HepG2 (cell line): Measurements from ENCODE around the gene SPAG9. TPM values are rescaled to one million over a fixed set of nuclear protein-coding genes. Genes with fewer than 3 reads are reported as not detected.

Experiments
- ADNP ChIP-seq: sonication (generic); formaldehyde crosslinking; IDR thresholded peaks from 2 replicates; pipeline ENCODE4 v1.4.0; 2020; ENCODE audit warnings: missing genetic modification reagents
- ARNT2 ChIP-seq: sonication (generic); formaldehyde crosslinking; IDR thresholded peaks from 2 replicates; pipeline ENCODE4 v1.8.0; 2022; ENCODE audit warnings: mild to moderate bottlenecking, low read depth, missing genetic modification reagents, moderate library complexity
- JUNB ChIP-seq: sonication (generic); formaldehyde crosslinking; IDR thresholded peaks from 2 replicates; pipeline ENCODE4 v1.8.0; 2022; ENCODE audit warnings: missing genetic modification reagents, mild to moderate bottlenecking, borderline replicate concordance
- KLF11 ChIP-seq: IDR thresholded peaks from 2 replicates; pipeline ENCODE4 v1.6.1; 2016; ENCODE audit warnings: missing compliant biosample characterization
- LCORL ChIP-seq, 2 experiments: fragments of 450-650 bp in 1 of 2; sonication (generic) in 1 of 2; formaldehyde crosslinking in 1 of 2; IDR thresholded peaks; 2 replicates each; pipeline versions ENCODE4 v1.5.0 to v1.6.1; 2017 to 2020; ENCODE audit warnings: antibody characterized with exemption in 1 of 2, missing genetic modification reagents in 1 of 2
- MAFF ChIP-seq: IDR thresholded peaks from 2 replicates; pipeline ENCODE4 v1.6.1; 2011; ENCODE audit warnings: low read depth, low read length, improper control_type of control experiment
- NR2F1 ChIP-seq, 2 experiments: fragments of 450-650 bp in 1 of 2; formaldehyde crosslinking in 1 of 2; IDR thresholded peaks; 2 replicates each; pipeline versions ENCODE4 v1.5.0 to v1.6.1; 2016 to 2020; ENCODE audit warnings: mild to moderate bottlenecking in 1 of 2, missing compliant biosample characterization in 1 of 2, missing genetic modification reagents in 1 of 2, moderate library complexity in 1 of 2
- RELA ChIP-seq: sonication (generic); formaldehyde crosslinking; IDR thresholded peaks from 2 replicates; pipeline ENCODE4 v1.4.0; 2020; ENCODE audit warnings: missing genetic modification reagents
- RFX3 ChIP-seq: IDR thresholded peaks from 2 replicates; pipeline ENCODE4 v1.6.1; 2016; ENCODE audit warnings: missing biosample characterization, missing genetic modification reagents
- SOX13 ChIP-seq, 3 experiments: fragments of 450-650 bp in 1 of 3; sonication (generic) in 1 of 3; formaldehyde crosslinking in 1 of 3; IDR thresholded peaks in 2 of 3; conservative IDR thresholded peaks in 1 of 3; 2 replicates each; pipeline versions ENCODE4 v1.5.0 to v1.6.1; 2016 to 2020; ENCODE audit warnings: antibody characterized with exemption in 1 of 3, mild to moderate bottlenecking in 1 of 3, missing compliant biosample characterization in 1 of 3, missing genetic modification reagents in 1 of 3, moderate library complexity in 1 of 3
- STAG1 ChIP-seq: sonication (generic); formaldehyde crosslinking; IDR thresholded peaks from 2 replicates; pipeline ENCODE4 v1.4.0; 2020; ENCODE audit warnings: missing genetic modification reagents
- TBL1XR1 ChIP-seq: fragments of 150-350 bp; IDR thresholded peaks from 2 replicates; pipeline ENCODE4 v1.6.1; 2014; ENCODE audit warnings: borderline replicate concordance, low read length; ENCODE audit not compliant: partially characterized antibody
- TFAP4 ChIP-seq: sonication (generic); IDR thresholded peaks from 2 replicates; pipeline ENCODE4 v1.6.1; 2016; ENCODE audit warnings: low read depth, borderline replicate concordance
- TGIF2 ChIP-seq: IDR thresholded peaks from 2 replicates; pipeline ENCODE4 v1.6.1; 2016; ENCODE audit warnings: control low read depth, missing compliant biosample characterization
- YEATS2 ChIP-seq: sonication (generic); formaldehyde crosslinking; IDR thresholded peaks from 2 replicates; pipeline ENCODE4 v1.4.0; 2020; ENCODE audit warnings: missing genetic modification reagents, borderline replicate concordance
- ZBTB3 ChIP-seq: sonication (generic); formaldehyde crosslinking; IDR thresholded peaks from 2 replicates; pipeline ENCODE4 v1.4.0; 2020; ENCODE audit warnings: low read depth, mild to moderate bottlenecking, moderate library complexity, missing genetic modification reagents, borderline replicate concordance
- ZNF124 ChIP-seq: sonication (generic); formaldehyde crosslinking; IDR thresholded peaks from 2 replicates; pipeline ENCODE4 v1.4.0; 2020; ENCODE audit warnings: missing genetic modification reagents
- ZNF382 ChIP-seq: sonication (generic); formaldehyde crosslinking; IDR thresholded peaks from 2 replicates; pipeline ENCODE4 v1.5.0; 2020; ENCODE audit warnings: missing genetic modification reagents, mild to moderate bottlenecking, borderline replicate concordance
- ZNF678 ChIP-seq: sonication (generic); formaldehyde crosslinking; IDR thresholded peaks from 2 replicates; pipeline ENCODE4 v1.4.0; 2020; ENCODE audit warnings: mild to moderate bottlenecking, missing genetic modification reagents
- ZNF737 ChIP-seq: sonication (generic); formaldehyde crosslinking; IDR thresholded peaks from 2 replicates; pipeline ENCODE4 v1.5.0; 2020; ENCODE audit warnings: missing genetic modification reagents, mild to moderate bottlenecking, borderline replicate concordance
- ZNF746 ChIP-seq: sonication (generic); formaldehyde crosslinking; IDR thresholded peaks from 2 replicates; pipeline ENCODE4 v1.8.0; 2022; ENCODE audit warnings: mild to moderate bottlenecking, missing genetic modification reagents
- ZNF839 ChIP-seq: sonication (generic); formaldehyde crosslinking; IDR thresholded peaks from 2 replicates; pipeline ENCODE4 v1.4.0; 2020; ENCODE audit warnings: missing genetic modification reagents, mild to moderate bottlenecking, borderline replicate concordance
- polyA plus RNA-seq, 8 experiments: library from polyadenylated mRNA; depleted of rRNA in 3 of 8; stranded (reverse) in 7 of 8; unstranded in 1 of 8; fragments of >200 nt; fragmentation: Illumina TruSeq in 4 of 8; extraction: Trizol in 4 of 8; gene quantifications; 2 replicates each; pipeline versions ENCODE4 v1.2.1 to v1.2.3, GENCODE V29; 2011 to 2016; ENCODE audit warnings: low read depth in 4 of 8, missing spikeins in 1 of 8, mixed read lengths in 1 of 8; ENCODE audit not compliant: insufficient read depth in 1 of 8
- total RNA-seq, 5 experiments: library from RNA; depleted of rRNA; stranded (reverse); fragments of >200 nt; fragmentation: Illumina TruSeq; extraction: Trizol; gene quantifications; 2 replicates each; pipeline ENCODE4 v1.2.3, GENCODE V29; 2016; ENCODE audit warnings: low read depth in 1 of 5
- TF ChIP-seq, protein P1 (sequence below): fragments of 450-650 bp; IDR thresholded peaks from 2 replicates; pipeline ENCODE4 v1.6.1; 2016
- TF ChIP-seq, protein P2 (sequence below): sonication (generic); formaldehyde crosslinking; IDR thresholded peaks from 2 replicates; pipeline ENCODE4 v1.4.0; 2020; ENCODE audit warnings: missing genetic modification reagents

The SPAG9 gene
- total and polyA plus RNA-seq, 2 of the 13 experiments (the other 11 are each of a cell fraction or from before 2014, with no cell fraction given): 43.2 to 78.6 TPM

DNA sequence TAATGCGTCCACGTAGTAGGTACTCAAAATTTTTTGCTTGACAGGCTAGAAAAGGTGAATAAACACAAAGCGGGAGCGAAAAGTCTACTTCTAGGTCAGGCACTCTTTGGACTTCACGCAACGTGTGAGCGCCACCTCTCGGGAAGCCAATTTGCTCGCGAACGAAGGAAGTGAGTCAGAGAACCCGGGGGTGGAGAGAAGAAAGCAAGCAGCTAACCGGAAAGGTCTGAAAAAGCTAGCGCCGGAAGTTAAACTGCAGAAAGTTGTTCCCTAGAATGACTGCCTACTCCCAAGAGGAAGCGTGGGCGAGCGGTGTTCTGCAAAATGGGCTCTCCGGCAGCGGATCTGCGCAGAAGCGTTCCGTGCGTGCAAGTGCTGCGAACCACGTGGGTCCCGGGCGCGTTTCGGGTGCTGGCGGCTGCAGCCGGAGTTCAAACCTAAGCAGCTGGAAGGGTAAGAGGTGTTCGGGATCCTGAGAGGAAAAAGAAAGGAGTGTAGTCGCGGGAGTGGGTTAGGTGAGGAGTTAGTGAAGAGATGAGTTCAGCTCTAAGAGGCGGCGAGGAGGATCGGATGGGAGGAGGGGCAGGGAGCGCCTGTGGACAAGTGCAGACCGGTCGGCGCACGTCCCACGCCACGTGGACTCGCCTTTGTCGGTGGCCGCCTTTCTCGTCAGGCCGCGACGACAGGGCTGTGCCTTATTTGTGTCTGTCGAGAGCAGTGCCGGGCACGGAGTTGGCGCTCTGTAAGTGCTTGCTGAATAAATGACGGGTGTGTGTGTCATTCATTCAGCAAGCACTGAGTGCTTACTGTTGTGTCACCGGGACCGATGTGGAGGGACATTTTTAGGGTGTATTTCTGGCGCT lies 32.8 kb upstream of the SPAG9 start, which contains the start of gene NME1 (continued):
- TF ChIP-seq, protein P1, sequence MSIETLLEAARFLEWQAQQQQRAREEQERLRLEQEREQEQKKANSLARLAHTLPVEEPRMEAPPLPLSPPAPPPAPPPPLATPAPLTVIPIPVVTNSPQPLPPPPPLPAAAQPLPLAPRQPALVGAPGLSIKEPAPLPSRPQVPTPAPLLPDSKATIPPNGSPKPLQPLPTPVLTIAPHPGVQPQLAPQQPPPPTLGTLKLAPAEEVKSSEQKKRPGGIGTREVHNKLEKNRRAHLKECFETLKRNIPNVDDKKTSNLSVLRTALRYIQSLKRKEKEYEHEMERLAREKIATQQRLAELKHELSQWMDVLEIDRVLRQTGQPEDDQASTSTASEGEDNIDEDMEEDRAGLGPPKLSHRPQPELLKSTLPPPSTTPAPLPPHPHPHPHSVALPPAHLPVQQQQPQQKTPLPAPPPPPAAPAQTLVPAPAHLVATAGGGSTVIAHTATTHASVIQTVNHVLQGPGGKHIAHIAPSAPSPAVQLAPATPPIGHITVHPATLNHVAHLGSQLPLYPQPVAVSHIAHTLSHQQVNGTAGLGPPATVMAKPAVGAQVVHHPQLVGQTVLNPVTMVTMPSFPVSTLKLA: peak; percentile 98
- TF ChIP-seq ZNF678 (peak; percentile 94), YEATS2 (peak; percentile 99), RELA (CRISPR knock-in tag) (peak; percentile 90), MAFF (peak; percentile 47), ZNF737 (CRISPR knock-in tag) (peak; percentile 97), ZBTB3 (peak; percentile 96), TBL1XR1 (peak; percentile 96), NR2F1 (CRISPR knock-in tag; IDR thresholded peaks at IDR 0.05) (peak; percentile 43 to 55; a peak in 2 of 4 replicates), ADNP (CRISPR knock-in tag) (0 out of 2 replicates have a peak, but pooled peaks have one; percentile 35), SOX13 (IDR thresholded peaks at IDR 0.05) (no peak), SOX13 (CRISPR knock-in tag; conservative IDR thresholded peaks at IDR 0.05 in 1 of 2, IDR thresholded peaks at IDR 0.05 in 1 of 2) (peak in 1 of 2 experiments; percentile 82; a peak in 2 of 4 replicates), ZNF746 (CRISPR knock-in tag) (no peak; the same call in 1 of the 2 replicates), ZNF124 (CRISPR knock-in tag) (peak; percentile 99), TFAP4 (no peak; the same call in 1 of the 2 replicates), JUNB (CRISPR knock-in tag) (peak; percentile 78; the same call in 1 of the 2 replicates), ARNT2 (CRISPR knock-in tag) (peak; percentile 99), RFX3 (CRISPR knock-in tag) (no peak), ZNF839 (peak; percentile 97; the same call in 1 of the 2 replicates), ZNF382 (CRISPR knock-in tag) (no peak), KLF11 (CRISPR knock-in tag) (peak; percentile 99), TGIF2 (CRISPR knock-in tag) (peak; percentile 99), LCORL (IDR thresholded peaks at IDR 0.05) (0 out of 2 replicates have a peak, but pooled peaks have one; percentile 11), LCORL (CRISPR knock-in tag; IDR thresholded peaks at IDR 0.05) (peak; percentile 95), STAG1 (CRISPR knock-in tag) (peak; percentile 95)
- TF ChIP-seq, protein P2, sequence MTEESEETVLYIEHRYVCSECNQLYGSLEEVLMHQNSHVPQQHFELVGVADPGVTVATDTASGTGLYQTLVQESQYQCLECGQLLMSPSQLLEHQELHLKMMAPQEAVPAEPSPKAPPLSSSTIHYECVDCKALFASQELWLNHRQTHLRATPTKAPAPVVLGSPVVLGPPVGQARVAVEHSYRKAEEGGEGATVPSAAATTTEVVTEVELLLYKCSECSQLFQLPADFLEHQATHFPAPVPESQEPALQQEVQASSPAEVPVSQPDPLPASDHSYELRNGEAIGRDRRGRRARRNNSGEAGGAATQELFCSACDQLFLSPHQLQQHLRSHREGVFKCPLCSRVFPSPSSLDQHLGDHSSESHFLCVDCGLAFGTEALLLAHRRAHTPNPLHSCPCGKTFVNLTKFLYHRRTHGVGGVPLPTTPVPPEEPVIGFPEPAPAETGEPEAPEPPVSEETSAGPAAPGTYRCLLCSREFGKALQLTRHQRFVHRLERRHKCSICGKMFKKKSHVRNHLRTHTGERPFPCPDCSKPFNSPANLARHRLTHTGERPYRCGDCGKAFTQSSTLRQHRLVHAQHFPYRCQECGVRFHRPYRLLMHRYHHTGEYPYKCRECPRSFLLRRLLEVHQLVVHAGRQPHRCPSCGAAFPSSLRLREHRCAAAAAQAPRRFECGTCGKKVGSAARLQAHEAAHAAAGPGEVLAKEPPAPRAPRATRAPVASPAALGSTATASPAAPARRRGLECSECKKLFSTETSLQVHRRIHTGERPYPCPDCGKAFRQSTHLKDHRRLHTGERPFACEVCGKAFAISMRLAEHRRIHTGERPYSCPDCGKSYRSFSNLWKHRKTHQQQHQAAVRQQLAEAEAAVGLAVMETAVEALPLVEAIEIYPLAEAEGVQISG (CRISPR knock-in tag): peak; percentile 98
